Stimulated activated naive CD8-positive, alpha-beta T cell treated with anti-CD3 and anti-CD28 coated beads, Interleukin-15, Interleukin-2, amounts not matched to agents 100 ng/mL and 50 ng/mL, for 24 hours (primary cell): ENCODE results near the gene ADAM19.
A peak's percentile ranks its signal among the peaks of the same experiment; 100 is the strongest.

ENCODE experiments used
- H3K27ac Mint-ChIP-seq: one replicate; pipeline ENCODE4 v1.8.0; 2021; ENCODE audit warnings: mild to moderate bottlenecking, mixed read lengths
- H3K27me3 Mint-ChIP-seq: one replicate; pipeline ENCODE4 v1.8.0; 2021; ENCODE audit warnings: mixed read lengths
- H3K36me3 Mint-ChIP-seq: one replicate; pipeline ENCODE4 v1.8.0; 2021; ENCODE audit warnings: low read depth, mixed read lengths
- H3K4me1 Mint-ChIP-seq: one replicate; pipeline ENCODE4 v1.8.0; 2021; ENCODE audit warnings: low read depth, mixed read lengths
- H3K4me3 Mint-ChIP-seq: one replicate; pipeline ENCODE4 v1.8.0; 2021; ENCODE audit warnings: mild to moderate bottlenecking, mixed read lengths
- H3K9me3 Mint-ChIP-seq: one replicate; pipeline ENCODE4 v1.8.0; 2021; ENCODE audit warnings: mixed read lengths

Gene ADAM19

DNA sequence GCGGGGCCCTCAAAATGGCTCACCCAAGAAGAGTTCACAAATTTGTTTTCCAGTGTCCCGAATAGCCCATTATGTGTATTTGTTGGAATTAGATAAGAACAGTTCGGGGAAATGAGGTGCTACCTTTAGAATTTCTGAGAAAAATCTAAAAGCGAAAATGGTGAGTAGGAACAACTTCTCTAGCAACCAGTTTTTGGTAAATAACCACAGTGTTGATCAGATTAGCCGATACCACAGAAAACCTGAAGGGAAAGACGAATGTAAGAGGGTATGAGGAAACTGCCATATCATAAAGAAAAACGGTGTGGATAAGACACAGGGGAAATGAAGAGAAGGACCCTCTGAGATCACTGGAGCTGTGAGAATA, 31.0 kb downstream of the ADAM19 start:
- Mint-ChIP-seq H3K4me1 (peaks cover 90% of the 10 kb centered on the region), H3K36me3 (peaks cover 3% of the 10 kb centered on the region), H3K4me3 (peak overlapping the region; percentile 26), H3K9me3 (no peaks in the 10 kb centered on the region), H3K27me3 (no peaks in the 10 kb centered on the region), H3K27ac (peak overlapping the region; percentile 89)

DNA sequence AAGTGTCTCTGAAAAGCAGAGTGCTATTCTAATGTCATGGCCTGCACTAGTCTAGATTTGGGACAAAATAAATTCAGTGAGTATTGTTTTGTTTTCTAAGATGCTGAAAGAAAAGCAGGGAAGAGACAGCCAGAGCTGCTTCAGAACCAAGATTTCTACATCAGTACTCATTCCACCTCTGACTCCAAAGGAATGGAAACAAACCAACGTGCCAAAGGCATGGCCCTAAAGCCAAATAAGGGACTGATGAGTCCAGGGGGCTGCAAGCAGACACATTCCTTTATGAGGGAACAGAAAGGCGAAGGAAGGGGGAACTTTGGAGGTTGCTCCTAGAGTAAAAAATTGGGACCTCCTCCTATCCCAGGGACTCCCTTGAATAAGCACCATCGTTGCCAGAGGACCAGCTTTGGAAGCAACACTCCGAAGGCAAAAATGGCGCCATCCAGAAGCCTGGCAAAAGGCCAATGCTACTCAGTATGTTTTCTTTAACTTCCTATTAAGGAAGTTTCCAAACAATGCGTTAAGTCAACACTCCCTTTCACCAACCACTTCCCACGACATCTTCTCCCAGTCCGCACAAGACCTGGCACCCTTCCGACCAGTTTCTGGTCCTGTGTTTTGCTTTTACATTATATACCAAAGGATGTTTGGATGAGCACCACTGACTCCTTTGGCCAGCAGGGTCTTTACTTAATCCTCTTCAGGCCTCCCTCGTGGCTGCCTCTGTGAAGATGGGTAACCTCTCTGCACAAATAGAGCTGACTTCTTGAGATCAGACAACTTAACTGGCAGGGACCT, 31.6 kb downstream of the ADAM19 start:
- peaks cover 5% of the 10 kb centered on the region for H3K36me3 Mint-ChIP-seq
- peak overlapping the region; percentile 89 for H3K27ac Mint-ChIP-seq
- peak overlapping the region; percentile 26 for H3K4me3 Mint-ChIP-seq
- H3K9me3 Mint-ChIP-seq, result no peaks in the 10 kb centered on the region
- peaks cover 90% of the 10 kb centered on the region for H3K4me1 Mint-ChIP-seq
- H3K27me3 Mint-ChIP-seq, result no peaks in the 10 kb centered on the region

DNA sequence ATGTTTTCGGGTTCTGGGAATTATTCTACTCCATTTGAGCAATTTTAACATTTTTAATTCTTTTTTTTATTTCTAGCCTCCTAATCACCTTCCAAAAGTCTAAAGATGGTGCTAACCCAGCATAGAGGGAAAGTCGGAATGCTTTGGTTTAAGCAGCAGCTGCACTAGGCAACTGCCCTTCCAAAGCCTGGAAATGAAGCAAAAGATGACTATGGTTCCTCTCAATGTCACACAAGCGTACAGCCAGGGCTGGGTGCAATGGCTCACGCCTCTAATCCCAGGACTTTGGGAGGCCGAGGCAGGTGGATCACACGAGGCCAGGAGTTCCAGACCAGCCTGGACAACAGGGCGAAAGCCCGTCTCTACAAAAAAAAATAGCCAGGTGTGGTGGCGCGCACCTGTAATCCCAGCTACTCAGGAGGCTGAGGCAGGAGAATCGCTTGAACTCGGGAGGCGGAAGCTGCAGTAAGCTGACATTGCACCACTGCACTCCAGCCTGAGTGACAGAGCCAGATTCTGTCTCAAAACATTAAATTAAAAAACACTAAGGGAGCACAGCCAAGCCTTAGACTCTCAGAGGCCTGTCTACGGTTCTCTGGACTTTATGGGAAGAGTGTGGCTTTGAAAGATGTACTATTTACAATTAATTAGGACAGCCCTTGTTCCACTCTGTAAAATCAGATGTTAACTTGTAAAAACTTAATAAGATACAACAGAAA, 33.1 kb downstream of the ADAM19 start:
- no peak overlapping the region for H3K27ac Mint-ChIP-seq

DNA sequence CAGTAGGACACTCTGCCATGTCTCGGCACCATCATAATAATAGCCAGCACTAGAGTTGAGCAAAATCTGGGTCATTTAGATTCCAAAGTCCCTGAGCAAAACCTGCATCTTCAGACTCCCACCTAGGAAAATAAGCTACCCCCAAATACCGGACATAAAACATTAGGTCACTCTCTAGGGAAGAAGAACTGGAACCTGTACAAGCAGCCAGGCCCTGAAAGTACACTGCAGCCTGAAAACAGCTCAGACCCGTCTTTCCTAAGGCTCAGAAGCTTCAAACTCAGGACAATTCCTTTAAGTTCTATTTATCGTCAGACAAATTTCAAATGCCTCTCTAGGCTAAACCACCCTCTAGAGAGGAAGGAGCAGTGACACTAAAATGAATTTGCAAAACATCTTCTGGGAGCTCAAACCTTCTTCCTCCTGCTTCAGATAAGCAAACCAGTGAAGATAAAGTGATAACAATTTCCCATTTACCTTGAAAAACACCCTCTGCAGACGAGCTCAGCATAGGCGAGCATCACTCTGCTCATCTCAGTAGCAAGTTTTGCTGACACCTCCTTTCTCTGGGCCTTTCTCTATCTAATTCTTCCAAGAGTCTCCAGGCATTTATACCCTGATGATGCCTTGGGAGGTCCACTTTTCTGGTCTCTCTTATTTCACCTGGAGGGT, 34.0 kb downstream of the ADAM19 start:
- peak overlapping the region; percentile 86 for H3K27ac Mint-ChIP-seq
- H3K36me3 Mint-ChIP-seq, result peaks cover 9% of the 10 kb centered on the region
- H3K4me1 Mint-ChIP-seq, result peaks cover 79% of the 10 kb centered on the region
- no peaks in the 10 kb centered on the region for H3K27me3 Mint-ChIP-seq
- H3K9me3 Mint-ChIP-seq, result no peaks in the 10 kb centered on the region
- H3K4me3 Mint-ChIP-seq, result peak overlapping the region; percentile 48

More for the DNA sequence above, 33.1 kb downstream of the ADAM19 start:
- Mint-ChIP-seq H3K9me3 (no peaks in the 10 kb centered on the region), H3K27me3 (no peaks in the 10 kb centered on the region), H3K4me3 (no peak overlapping the region), H3K4me1 (peaks cover 88% of the 10 kb centered on the region), H3K36me3 (peaks cover 5% of the 10 kb centered on the region)

DNA sequence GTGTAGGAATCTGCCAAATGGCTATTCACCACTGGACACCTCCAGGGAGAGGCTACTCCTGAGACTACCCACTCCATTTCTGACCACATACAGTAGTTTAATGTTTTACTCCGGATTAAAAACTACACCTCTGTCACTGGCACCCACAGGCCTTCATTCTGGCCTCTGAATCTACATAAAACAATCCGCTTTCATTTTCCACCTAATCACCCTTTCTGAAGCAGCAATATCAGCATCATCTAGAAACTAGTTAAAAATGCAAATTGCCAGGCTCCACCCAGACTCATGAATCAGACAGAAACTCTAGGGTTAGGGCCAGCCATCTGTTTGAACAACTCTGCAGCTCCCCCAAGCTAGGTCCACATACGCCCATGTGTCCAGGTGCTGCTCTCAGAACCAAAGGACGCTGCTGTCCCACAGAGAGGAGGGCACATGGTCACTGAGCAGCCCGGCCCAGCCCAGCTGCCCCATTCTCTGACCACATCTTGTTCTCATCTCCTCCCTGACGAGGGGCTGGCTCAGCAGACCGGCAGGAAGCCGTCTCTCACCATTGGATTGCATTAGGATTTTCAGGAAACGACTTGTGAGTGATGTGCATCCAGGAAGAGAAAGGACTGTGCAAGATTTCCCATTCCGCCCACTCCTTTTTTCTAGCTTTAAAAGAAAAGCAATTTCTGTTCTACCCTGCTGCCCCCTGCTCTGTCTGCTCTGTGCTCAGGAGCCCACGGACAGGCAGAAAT, 34.7 kb downstream of the ADAM19 start:
- H3K27ac Mint-ChIP-seq, result peak overlapping the region; percentile 86
- H3K36me3 Mint-ChIP-seq, result peaks cover 9% of the 10 kb centered on the region
- H3K4me1 Mint-ChIP-seq, result peaks cover 73% of the 10 kb centered on the region
- peak overlapping the region; percentile 48 for H3K4me3 Mint-ChIP-seq
- no peaks in the 10 kb centered on the region for H3K27me3 Mint-ChIP-seq
- no peaks in the 10 kb centered on the region for H3K9me3 Mint-ChIP-seq

DNA sequence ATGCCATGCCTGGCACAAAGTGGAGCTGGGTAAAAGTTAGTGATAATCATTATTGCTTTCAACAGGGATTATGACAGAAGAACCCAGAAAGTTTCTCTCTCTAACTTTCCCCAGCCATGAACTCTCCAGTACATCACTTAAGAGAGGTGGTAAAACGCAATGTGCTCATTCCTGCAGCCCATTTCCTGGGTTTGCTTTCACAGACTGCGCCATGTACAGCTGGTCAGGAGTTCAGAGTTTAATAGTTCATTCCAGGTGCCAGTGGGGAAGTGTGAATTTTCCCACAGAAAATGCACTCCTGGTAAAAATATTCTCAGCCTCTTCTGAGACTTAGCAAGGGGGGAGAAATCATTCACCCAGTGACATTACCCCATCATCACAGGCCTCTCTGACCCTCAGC, 35.5 kb downstream of the ADAM19 start:
- Mint-ChIP-seq H3K27me3 (no peaks in the 10 kb centered on the region), H3K4me1 (peaks cover 65% of the 10 kb centered on the region), H3K4me3 (peak overlapping the region; percentile 48), H3K36me3 (peaks cover 9% of the 10 kb centered on the region), H3K9me3 (no peaks in the 10 kb centered on the region), H3K27ac (peak overlapping the region; percentile 86)

DNA sequence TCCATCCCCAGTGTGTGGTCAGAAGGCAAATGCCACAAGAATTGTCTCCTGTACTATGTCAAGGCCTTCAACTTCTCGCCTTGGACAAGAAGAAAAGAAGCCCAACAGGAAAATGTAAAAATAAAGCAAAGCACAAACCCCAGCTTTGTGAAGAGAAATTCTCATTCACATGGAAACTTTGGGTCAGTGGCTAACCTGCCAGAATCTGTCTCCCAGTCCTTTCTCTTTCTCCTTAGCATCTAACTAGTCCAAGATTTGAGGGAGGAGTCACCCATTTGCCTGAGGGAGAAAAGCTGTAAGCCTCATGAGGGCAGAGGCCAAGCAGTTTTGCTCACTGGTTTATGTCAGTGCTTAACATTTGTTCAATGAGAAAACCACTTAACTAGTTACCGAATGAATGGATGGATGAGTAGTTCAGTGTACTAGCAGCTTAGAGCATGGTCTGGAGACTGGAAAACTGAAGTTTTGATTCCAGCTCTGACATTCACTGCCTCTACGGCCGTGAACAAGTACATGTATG, 36.0 kb downstream of the ADAM19 start:
- H3K9me3 Mint-ChIP-seq, result no peaks in the 10 kb centered on the region

DNA sequence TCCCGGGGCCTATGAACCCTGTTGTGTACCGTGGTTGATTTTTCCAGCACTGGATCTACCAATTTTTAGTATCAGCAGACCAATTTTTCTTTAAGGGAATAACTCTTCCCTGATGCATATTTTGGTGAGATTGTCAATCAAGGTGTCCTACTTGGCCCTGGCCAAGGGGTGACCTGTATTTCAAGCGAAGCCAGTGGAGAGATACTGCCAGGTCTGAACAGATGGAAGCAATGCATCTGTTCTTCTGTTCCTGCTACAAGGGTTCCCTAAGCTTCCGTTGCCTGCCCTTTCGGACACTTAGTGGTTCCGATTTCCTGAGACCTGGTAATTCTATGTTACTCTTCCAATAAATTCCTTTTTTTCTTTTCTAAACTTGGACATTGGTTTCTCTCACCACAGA, 37.3 kb downstream of the ADAM19 start:
- Mint-ChIP-seq H3K9me3 (no peaks in the 10 kb centered on the region), H3K36me3 (peaks cover 9% of the 10 kb centered on the region), H3K4me3 (no peak overlapping the region), H3K4me1 (peaks cover 56% of the 10 kb centered on the region), H3K27ac (no peak overlapping the region), H3K27me3 (no peaks in the 10 kb centered on the region)

More for the DNA sequence above, 36.0 kb downstream of the ADAM19 start:
- H3K4me3 Mint-ChIP-seq, result no peak overlapping the region
- H3K4me1 Mint-ChIP-seq, result peaks cover 65% of the 10 kb centered on the region
- H3K36me3 Mint-ChIP-seq, result peaks cover 9% of the 10 kb centered on the region
- no peaks in the 10 kb centered on the region for H3K27me3 Mint-ChIP-seq
- H3K27ac Mint-ChIP-seq, result peak overlapping the region; percentile 86

DNA sequence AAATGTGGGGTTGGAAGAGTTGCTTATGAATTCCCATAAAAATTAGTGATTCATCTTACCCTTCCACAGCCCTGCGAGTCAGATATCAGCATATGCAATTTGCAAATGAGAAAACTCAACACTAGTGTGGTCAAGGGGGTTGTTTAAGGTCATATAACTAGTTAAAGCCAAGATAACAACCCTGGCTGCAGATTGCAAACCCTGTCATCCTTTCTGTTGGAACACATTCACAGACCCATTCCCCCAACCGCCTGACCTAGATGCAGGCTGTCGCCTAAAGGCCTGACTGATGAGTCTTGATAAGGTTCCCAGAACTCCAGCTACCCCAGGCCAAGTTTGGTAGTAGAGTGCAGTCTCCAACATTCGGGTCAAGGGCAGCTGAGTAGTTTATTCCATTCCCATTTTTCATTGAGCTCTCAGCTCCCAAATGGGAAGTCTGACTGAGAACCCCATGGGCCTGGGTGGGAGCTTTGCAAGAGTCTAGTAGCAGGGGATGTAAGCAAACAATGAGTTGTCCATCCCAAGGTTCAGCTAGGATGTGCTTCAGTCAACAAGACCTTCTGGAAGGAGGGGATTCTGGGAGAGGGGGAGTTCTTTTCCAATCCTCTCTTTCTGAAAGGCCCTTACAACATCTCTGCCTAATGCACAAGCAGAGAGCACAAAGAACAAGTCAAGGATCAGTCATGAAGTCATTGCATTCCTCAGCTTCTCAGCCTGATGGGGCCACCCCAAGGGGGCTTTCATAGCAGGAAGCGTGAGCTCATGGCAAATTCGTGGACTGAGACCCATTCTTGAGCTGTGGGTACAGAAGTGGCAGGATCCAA, 40.3 kb downstream of the ADAM19 start:
- peaks cover 19% of the 10 kb centered on the region for H3K36me3 Mint-ChIP-seq
- H3K4me3 Mint-ChIP-seq, result no peak overlapping the region
- H3K4me1 Mint-ChIP-seq, result peaks cover 33% of the 10 kb centered on the region
- no peak overlapping the region for H3K27ac Mint-ChIP-seq
- H3K27me3 Mint-ChIP-seq, result no peaks in the 10 kb centered on the region
- no peaks in the 10 kb centered on the region for H3K9me3 Mint-ChIP-seq

DNA sequence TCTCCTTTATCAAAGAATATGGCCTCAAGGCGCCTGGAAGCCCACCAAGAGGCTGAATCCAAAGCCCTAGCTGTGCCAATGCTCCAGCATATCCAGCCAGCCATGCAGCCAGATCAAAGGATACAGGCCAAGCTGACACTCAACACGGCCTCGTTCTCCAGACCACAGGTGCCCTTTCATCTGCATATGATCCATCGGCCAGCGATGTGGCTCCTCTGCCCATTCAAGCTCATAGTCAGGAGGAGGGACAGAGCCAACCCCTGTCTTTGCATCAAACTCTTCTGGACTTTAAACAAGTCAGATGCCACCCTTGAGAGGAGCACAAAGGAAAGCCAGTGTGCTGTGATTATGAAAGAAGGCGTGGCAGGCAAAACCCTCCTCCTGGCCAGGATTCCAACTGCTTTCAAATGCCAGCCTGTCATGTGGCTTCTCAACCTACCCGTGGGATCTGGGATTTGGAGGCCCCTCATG, 42.5 kb downstream of the ADAM19 start:
- Mint-ChIP-seq H3K4me1 (peaks cover 16% of the 10 kb centered on the region), H3K27me3 (peaks cover under 1% of the 10 kb centered on the region), H3K36me3 (peaks cover 16% of the 10 kb centered on the region), H3K9me3 (no peaks in the 10 kb centered on the region), H3K27ac (no peak overlapping the region), H3K4me3 (no peak overlapping the region)

DNA sequence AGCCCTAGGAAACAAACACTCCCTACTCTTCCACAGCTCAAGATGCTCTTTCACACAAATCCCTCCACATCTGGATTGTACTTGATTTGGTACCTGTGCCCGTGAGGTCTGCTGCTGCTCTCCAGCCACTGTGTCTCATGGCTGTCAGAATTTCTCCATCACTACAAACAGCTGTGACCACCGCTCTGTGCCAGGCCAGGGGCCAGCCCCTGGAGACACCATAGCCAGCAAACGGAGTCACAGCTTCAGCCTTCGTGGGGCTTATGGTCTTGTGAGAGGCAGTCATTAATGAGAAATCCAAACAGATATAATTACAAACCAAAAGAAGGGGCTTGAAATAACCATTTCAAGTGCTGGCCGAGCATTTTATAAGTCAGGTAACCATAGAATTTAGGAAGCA, 43.6 kb downstream of the ADAM19 start:
- peaks cover 11% of the 10 kb centered on the region for H3K4me1 Mint-ChIP-seq

DNA sequence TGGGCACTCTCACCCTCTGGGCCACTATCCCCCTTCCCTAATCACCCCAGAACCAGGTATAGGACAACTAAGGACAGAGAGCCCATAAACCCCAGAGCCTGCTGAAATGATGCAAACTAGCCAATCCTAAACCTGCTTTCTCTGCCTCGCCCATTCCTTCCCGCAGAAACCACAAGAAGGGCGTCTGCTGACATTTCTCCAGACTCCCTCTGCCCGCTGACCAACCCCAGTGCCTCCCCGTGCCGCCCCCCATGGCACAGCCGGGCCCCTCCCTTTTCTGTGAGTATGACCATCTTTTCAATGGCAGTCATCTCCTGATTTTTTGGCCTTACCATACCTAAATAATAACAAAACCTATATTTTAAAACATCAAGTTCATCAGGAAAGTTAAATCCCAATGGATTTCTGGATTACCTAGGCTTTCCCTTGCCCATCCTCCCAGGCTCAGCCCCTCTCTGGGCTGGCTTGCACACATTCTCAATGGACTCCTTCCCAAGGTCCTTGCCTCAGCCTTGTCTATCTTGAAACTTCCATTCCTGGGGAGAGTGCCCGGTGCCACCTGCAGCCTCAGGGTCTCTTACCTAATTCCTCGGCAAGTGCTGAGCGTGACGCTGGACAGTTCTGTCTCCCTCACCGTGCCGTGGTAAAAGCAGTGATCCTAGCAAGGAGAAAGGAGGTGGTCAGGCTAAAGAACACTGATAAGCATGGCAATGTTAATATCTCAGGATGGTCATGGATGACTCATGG, 45.2 kb downstream of the ADAM19 start:
- H3K36me3 Mint-ChIP-seq, result peaks cover 16% of the 10 kb centered on the region
- peaks cover 3% of the 10 kb centered on the region for H3K27me3 Mint-ChIP-seq
- H3K9me3 Mint-ChIP-seq, result no peaks in the 10 kb centered on the region
- H3K27ac Mint-ChIP-seq, result no peak overlapping the region
- peaks cover 11% of the 10 kb centered on the region for H3K4me1 Mint-ChIP-seq
- H3K4me3 Mint-ChIP-seq, result no peak overlapping the region

More for the DNA sequence above, 43.6 kb downstream of the ADAM19 start:
- H3K36me3 Mint-ChIP-seq, result peaks cover 19% of the 10 kb centered on the region
- no peaks in the 10 kb centered on the region for H3K9me3 Mint-ChIP-seq
- H3K27me3 Mint-ChIP-seq, result peaks cover 3% of the 10 kb centered on the region
- H3K27ac Mint-ChIP-seq, result no peak overlapping the region
- H3K4me3 Mint-ChIP-seq, result no peak overlapping the region

DNA sequence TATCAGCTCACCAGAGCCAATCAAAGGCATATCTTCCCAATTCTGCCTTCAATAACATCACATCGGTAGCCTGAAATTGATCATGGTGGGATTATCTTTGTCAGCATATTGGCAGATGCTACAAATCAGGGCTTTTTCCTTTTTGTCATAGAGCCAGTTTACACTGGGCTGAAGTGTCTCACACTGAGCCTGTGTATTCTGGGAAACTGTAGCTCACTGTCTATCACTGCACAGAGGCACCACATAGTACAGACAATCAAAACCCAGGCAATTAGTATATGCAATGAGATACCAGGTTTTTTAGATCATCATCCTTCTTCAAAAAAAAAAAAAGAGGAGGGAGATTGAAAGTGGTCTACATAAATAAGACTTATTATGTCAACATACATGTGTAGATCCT, 46.6 kb downstream of the ADAM19 start:
- peaks cover 3% of the 10 kb centered on the region for H3K27me3 Mint-ChIP-seq
- H3K27ac Mint-ChIP-seq, result no peak overlapping the region
- H3K4me1 Mint-ChIP-seq, result peaks cover 3% of the 10 kb centered on the region
- H3K9me3 Mint-ChIP-seq, result no peaks in the 10 kb centered on the region
- H3K4me3 Mint-ChIP-seq, result no peak overlapping the region
- peaks cover 16% of the 10 kb centered on the region for H3K36me3 Mint-ChIP-seq
